Measurements from ENCODE around the gene OR2J2.
"Not testable (repeated sequence)": the region's sequence is repeated elsewhere in the genome, so short reads cannot be mapped to it uniquely, and the experiment has no call there.

Gene OR2J2

DNA sequence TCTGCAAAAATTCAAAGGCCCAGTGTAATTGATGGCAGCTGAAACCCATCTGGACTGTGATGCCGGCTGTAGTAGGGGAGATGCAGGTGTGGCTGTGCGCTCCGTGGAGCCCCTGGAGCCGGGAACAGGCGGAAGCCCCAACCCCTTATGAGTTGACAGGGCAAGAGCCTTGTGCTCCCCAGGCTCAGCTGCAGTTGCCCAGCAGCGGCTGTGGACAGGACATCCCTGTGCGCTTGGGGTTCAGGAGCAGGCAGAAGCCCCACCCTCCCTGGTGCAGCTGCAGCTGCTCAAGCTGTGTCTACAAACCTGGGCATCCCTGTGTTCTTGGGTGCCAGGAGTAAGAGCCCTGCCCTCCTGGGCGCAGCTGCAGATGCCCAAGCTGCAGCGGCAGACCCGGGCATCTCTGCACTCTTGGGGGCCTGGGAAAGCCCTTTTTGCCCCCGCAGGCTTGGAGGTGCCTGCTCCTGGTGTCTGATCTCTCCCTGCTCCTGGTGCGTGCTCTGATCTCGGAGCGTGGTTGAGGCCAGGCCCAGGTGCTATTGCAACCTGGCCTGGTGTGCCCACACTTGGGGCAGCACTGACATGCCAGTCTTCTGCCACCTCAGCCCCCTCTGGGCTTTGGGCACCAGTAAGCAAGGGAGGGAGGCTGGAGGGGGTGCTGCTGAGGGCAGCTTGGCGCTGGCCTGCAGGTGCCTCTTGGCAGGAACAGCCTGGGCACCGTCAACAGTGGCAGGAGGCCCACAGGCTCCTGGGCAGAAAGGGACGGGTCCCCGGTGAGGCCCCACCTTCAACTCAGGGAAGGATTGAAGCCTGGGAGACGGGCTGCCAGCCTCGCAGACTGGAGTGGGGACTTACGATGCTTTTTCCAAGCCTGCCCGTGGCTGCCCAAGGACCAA lies 30.3 kb downstream of the OR2J2 start:
- TF ChIP-seq, protein P1, sequence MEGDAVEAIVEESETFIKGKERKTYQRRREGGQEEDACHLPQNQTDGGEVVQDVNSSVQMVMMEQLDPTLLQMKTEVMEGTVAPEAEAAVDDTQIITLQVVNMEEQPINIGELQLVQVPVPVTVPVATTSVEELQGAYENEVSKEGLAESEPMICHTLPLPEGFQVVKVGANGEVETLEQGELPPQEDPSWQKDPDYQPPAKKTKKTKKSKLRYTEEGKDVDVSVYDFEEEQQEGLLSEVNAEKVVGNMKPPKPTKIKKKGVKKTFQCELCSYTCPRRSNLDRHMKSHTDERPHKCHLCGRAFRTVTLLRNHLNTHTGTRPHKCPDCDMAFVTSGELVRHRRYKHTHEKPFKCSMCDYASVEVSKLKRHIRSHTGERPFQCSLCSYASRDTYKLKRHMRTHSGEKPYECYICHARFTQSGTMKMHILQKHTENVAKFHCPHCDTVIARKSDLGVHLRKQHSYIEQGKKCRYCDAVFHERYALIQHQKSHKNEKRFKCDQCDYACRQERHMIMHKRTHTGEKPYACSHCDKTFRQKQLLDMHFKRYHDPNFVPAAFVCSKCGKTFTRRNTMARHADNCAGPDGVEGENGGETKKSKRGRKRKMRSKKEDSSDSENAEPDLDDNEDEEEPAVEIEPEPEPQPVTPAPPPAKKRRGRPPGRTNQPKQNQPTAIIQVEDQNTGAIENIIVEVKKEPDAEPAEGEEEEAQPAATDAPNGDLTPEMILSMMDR (IDR thresholded peaks at IDR 0.05; ENCODE audit: low read length, missing control alignments), result no peak
- no peak overlapping the region for H3K4me3 ChIP-seq (replicated peaks; ENCODE audit: low read depth, low read length)
- DNase-seq (ENCODE audit: low read depth), result no peak

DNA sequence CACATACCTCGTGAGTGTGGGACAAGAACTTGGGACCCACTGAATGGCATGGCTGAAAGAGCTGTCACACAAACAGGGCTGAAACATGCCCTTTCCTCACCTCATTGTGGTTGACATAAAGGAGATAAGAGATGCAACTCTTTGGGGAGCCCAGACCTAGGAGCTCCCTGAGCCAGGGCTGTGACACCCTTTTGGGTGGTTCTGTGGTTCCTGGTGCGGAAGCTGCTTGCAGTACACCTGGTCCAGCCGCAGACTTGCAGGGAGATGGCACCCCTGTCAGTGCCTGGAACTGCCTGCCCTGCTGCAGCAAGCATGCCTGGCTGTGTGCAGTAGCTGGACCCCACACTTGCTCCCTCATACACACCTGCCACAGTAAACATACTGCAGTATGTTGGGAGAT lies 31.3 kb downstream of the OR2J2 start:
- no peak overlapping the region for H3K4me3 ChIP-seq (replicated peaks; ENCODE audit: low read depth, low read length)
- TF ChIP-seq, protein P1 (IDR thresholded peaks at IDR 0.05; ENCODE audit: low read length, missing control alignments), result no peak

DNA sequence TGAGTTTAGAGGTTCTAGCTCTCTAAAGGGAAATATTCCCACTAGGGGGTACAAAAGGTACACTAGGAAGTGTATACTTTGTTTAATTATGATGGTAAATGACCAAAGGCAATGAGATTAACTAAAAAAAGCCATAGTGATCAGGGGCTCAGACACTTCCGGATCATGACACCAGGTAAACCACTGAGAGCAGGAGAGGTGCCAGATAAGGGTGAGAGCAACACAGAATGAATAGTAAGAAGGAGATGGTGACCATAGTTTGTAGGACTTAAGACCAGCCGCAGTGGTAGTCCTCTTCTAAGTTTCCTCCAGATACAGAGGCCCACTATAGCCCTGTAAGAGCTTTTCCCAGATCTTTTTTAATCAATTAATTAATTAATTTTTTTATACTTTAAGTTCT lies 40.8 kb downstream of the OR2J2 start:
- TF ChIP-seq, protein P1 (IDR thresholded peaks at IDR 0.05; ENCODE audit: low read length, missing control alignments), result no peak
- DNase-seq (ENCODE audit: low read depth), result no peak
- no peak overlapping the region for H3K4me3 ChIP-seq (replicated peaks; ENCODE audit: low read depth, low read length)

More for the DNA sequence above, 31.3 kb downstream of the OR2J2 start:
- DNase-seq (ENCODE audit: low read depth), result no peak

DNA sequence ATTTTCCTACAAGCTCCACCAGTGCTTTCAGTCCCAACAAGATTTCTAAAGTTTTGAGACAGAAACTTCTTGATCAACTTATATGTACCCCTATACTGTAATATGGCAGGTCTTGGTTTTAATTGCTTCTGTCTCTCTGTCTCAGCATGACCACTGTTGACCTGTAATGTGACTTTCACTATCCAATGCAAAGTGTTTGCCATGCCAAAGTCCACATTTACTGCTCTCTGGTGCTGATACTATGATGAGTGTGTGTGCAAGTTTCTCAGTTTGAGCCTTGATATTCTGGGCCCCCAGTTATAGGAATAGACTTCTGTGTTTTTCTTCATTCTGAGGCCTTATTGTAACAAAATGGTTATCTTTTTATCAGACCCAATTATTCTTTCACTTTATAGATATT lies 45.8 kb downstream of the OR2J2 start:
- DNase-seq (ENCODE audit: low read depth), result no peak
- no peak overlapping the region for H3K4me3 ChIP-seq (replicated peaks; ENCODE audit: low read depth, low read length)
- TF ChIP-seq, protein P1 (IDR thresholded peaks at IDR 0.05; ENCODE audit: low read length, missing control alignments), result no peak

DNA sequence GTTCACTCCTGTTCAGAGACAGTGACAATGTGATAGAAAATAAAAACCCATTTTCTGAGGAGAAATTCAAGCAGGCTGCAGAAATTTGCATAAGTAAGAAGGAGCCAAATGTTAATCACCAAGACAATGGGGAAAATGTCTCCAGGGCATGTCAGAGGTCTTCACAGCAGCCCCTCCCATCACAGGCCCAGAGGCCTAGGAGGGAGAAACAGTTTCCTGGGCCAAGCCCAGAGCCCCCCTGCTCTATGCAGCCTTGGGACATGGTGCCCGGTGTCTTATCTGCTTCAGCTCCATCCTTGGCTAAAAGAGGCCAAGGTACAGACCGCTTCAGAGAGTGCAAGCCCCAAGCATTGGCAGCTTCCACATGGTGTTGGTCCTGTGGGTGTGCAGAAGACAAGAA lies 46.5 kb downstream of the OR2J2 start:
- H3K4me3 ChIP-seq (replicated peaks; ENCODE audit: low read depth, low read length); DNase-seq (ENCODE audit: low read depth): not testable (repeated sequence)

DNA sequence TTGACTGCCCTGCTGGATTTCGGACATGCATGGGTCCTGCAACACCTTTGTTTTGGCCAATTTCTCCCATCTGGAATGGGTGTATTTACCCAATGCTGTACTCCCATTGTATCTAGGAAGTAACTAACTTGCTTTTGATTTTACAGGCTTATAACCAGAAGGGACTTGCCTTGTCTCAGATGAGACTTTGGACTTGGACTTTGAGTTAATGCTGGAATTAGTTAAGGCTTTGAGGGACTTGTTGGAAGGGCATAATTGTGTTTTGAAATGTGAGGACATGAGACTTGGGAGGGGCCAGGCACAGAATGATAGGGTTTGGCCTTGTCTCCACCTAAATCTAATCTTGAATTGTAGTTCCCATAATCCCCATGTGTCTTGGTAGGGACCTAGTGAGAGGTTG lies 47.3 kb downstream of the OR2J2 start:
- H3K4me3 ChIP-seq (replicated peaks; ENCODE audit: low read depth, low read length); DNase-seq (ENCODE audit: low read depth): not testable (repeated sequence)
